OCI-LY1 (cell line): ENCODE data around the gene TTC9C.

Source experiments
- H2AFZ ChIP-seq: fragments of 200-600 bp; sonication (generic), shearing (Covaris generic); 2 replicates; pipeline ENCODE4 v1.6.0; 2014; ENCODE audit warnings: antibody characterized with exemption, mild to moderate bottlenecking, low read length
- H3F3A ChIP-seq: fragments of 200-600 bp; sonication (generic), shearing (Covaris generic); 2 replicates; pipeline ENCODE4 v1.6.0; 2014; ENCODE audit warnings: mild to moderate bottlenecking, antibody characterized with exemption, low read length, moderate library complexity; ENCODE audit not compliant: insufficient read depth
- H3K27ac ChIP-seq: fragments of 200-600 bp; sonication (generic); 2 replicates; pipeline ENCODE4 v1.5.1; 2014; ENCODE audit warnings: low read length, mixed run types, mild to moderate bottlenecking, low read depth; ENCODE audit not compliant: poor library complexity, severe bottlenecking
- H3K27me3 ChIP-seq: fragments of 200-600 bp; sonication (generic); 2 replicates; pipeline ENCODE4 v1.6.0; 2014; ENCODE audit warnings: antibody characterized with exemption, mild to moderate bottlenecking, low read length, moderate library complexity; ENCODE audit not compliant: insufficient read depth
- H3K36me3 ChIP-seq: fragments of 200-600 bp; sonication (generic); 2 replicates; pipeline ENCODE4 v1.6.1; 2014; ENCODE audit warnings: mild to moderate bottlenecking, antibody characterized with exemption, low read length, moderate library complexity, mixed read lengths; ENCODE audit not compliant: insufficient read depth
- H3K4me1 ChIP-seq: fragments of 200-600 bp; sonication (generic); 2 replicates; pipeline ENCODE4 v1.5.1; 2014; ENCODE audit warnings: mild to moderate bottlenecking, low read length, moderate library complexity; ENCODE audit not compliant: insufficient read depth, severe bottlenecking
- H3K4me2 ChIP-seq: fragments of 200-600 bp; sonication (generic), shearing (Covaris generic); 2 replicates; pipeline ENCODE4 v1.6.1; 2014; ENCODE audit warnings: low read length
- H3K4me3 ChIP-seq: fragments of 200-600 bp; sonication (generic); 2 replicates; pipeline ENCODE4 v1.5.1; 2014; ENCODE audit warnings: low read length, low read depth, mild to moderate bottlenecking, mixed read lengths; ENCODE audit not compliant: poor library complexity, severe bottlenecking
- H3K79me2 ChIP-seq: fragments of 200-600 bp; shearing (Covaris generic); 2 replicates; pipeline ENCODE4 v1.6.1; 2016; ENCODE audit warnings: mixed run types, low read length, mixed read lengths; ENCODE audit not compliant: insufficient read depth
- H3K9ac ChIP-seq: fragments of 200-600 bp; sonication (generic), shearing (Covaris generic); 2 replicates; pipeline ENCODE4 v1.6.1; 2014; ENCODE audit warnings: mild to moderate bottlenecking, low read length, mixed read lengths
- H3K9me2 ChIP-seq: fragments of 200-600 bp; sonication (generic), shearing (Covaris generic); 2 replicates; pipeline ENCODE4 v1.6.1; 2014; ENCODE audit warnings: low read depth, mild to moderate bottlenecking, low read length, mixed read lengths
- H3K9me3 ChIP-seq: fragments of 200-600 bp; shearing (Covaris generic); 2 replicates; pipeline ENCODE4 v1.6.1; 2014; ENCODE audit warnings: low read length, mixed read lengths
- H4K20me1 ChIP-seq: fragments of 200-600 bp; sonication (generic), shearing (Covaris generic); 2 replicates; pipeline ENCODE4 v1.6.0; 2016; ENCODE audit warnings: mild to moderate bottlenecking, low read length; ENCODE audit not compliant: insufficient read depth
- EZH2 ChIP-seq: fragments of 200-600 bp; sonication (generic), shearing (Covaris generic); IDR thresholded peaks from 2 replicates; pipeline ENCODE4 v1.8.0; 2017; ENCODE audit warnings: borderline replicate concordance, mixed run types, mild to moderate bottlenecking, antibody characterized with exemption, low read length, moderate library complexity, mixed read lengths
- TF ChIP-seq, protein P1 (sequence below): fragments of 200-600 bp; sonication (generic), shearing (Covaris generic); IDR thresholded peaks from 2 replicates; pipeline ENCODE4 v1.5.1; 2017; ENCODE audit warnings: mild to moderate bottlenecking, antibody characterized with exemption, low read length, moderate library complexity, mixed read lengths

TTC9C gene

DNA sequence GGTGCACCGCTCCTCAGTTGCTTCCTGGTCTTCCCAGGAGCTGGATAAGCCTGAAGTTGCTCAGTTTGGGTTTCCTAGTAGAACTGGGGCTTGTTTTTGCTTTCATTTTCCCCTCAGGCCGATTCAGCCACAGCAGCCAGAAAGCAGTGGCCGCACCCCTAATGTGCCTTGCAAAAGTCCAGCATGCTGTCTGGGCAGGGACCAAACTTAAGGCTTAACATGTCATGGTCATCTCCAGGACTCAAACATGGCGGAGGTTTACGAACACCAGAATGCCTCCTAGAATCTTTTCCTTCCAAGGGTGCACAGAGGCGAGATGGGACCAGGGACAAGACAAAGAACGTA, 18.3 kb upstream of the TTC9C start:
- no peaks in the 10 kb centered on the region for H3K27me3 ChIP-seq
- no peaks in the 10 kb centered on the region for H3K9me3 ChIP-seq
- peaks cover 58% of the 10 kb centered on the region for H3K36me3 ChIP-seq
- no peaks in the 10 kb centered on the region for H3K9me2 ChIP-seq
- peak overlapping the region; percentile 63 for H3K4me3 ChIP-seq
- H4K20me1 ChIP-seq, result no peaks in the 10 kb centered on the region
- peaks cover 19% of the 10 kb centered on the region; the same call in 1 of the 2 replicates for H3F3A ChIP-seq
- no peak overlapping the region for H2AFZ ChIP-seq
- peak overlapping the region; percentile 90 for H3K4me2 ChIP-seq
- peak overlapping the region; percentile 79 for H3K9ac ChIP-seq
- no peaks in the 10 kb centered on the region for H3K79me2 ChIP-seq
- peak overlapping the region; percentile 92 for H3K27ac ChIP-seq
- peaks cover 53% of the 10 kb centered on the region for H3K4me1 ChIP-seq
- TF ChIP-seq EZH2, result no peak
- TF ChIP-seq, protein P1, sequence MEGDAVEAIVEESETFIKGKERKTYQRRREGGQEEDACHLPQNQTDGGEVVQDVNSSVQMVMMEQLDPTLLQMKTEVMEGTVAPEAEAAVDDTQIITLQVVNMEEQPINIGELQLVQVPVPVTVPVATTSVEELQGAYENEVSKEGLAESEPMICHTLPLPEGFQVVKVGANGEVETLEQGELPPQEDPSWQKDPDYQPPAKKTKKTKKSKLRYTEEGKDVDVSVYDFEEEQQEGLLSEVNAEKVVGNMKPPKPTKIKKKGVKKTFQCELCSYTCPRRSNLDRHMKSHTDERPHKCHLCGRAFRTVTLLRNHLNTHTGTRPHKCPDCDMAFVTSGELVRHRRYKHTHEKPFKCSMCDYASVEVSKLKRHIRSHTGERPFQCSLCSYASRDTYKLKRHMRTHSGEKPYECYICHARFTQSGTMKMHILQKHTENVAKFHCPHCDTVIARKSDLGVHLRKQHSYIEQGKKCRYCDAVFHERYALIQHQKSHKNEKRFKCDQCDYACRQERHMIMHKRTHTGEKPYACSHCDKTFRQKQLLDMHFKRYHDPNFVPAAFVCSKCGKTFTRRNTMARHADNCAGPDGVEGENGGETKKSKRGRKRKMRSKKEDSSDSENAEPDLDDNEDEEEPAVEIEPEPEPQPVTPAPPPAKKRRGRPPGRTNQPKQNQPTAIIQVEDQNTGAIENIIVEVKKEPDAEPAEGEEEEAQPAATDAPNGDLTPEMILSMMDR, result no peak

DNA sequence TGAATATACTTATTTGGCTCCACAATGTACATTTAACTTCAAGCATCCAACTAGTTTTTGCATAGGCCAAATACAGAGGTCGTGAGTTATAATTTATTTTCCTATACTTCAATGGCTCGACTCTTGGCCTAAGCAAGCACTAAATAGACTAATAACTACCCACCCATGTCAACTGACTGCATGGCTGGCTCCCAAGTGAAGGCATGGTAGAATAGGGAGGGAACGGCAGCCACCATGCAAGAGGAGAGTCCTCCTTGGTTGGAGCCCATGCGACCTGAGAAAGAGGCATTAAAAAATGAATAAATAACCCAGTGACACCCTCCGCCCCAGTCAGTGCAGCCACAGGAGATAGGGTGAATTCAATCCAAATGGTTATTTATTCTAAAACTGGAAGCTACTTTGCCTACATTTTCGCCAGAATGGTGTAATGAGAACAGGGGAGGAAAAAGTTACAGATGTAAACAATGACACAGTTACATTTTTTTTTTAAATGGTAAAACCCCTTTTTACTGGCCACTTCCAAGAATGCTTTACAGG, 15.9 kb upstream of the TTC9C start:
- H3K27ac ChIP-seq, result peak overlapping the region; percentile 45

DNA sequence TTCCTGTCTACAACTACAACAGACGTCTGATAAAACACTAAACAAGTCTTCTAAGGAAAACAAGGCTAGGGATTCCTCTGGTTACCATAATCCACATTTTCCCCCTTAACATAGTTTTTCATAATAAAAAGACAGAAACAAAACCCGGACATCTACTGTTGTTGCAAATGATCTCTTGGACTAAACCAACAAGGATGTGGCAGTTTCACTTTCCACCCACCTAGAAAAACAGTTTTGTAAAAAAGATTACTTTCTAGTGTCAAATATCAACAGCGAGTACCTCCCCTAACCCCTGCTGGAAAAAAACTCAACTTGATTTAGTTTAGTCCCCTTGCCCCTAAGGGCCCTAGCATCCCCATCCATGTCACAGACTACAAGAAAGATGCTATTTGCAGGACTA, 15.4 kb upstream of the TTC9C start:
- no peak overlapping the region for H2AFZ ChIP-seq
- no peak overlapping the region for H3K4me3 ChIP-seq
- no peaks in the 10 kb centered on the region for H3K79me2 ChIP-seq
- H3K9ac ChIP-seq, result no peak overlapping the region
- H3K27me3 ChIP-seq, result no peaks in the 10 kb centered on the region
- H3F3A ChIP-seq, result peaks cover 12% of the 10 kb centered on the region; the same call in 1 of the 2 replicates
- H3K27ac ChIP-seq, result peak overlapping the region; percentile 45
- TF ChIP-seq, protein P1, result no peak
- TF ChIP-seq EZH2, result no peak
- no peaks in the 10 kb centered on the region for H3K9me2 ChIP-seq
- peaks cover 78% of the 10 kb centered on the region for H3K36me3 ChIP-seq
- peaks cover 30% of the 10 kb centered on the region for H3K4me1 ChIP-seq
- H3K9me3 ChIP-seq, result no peaks in the 10 kb centered on the region
- no peaks in the 10 kb centered on the region for H4K20me1 ChIP-seq
- H3K4me2 ChIP-seq, result no peak overlapping the region

More for the DNA sequence above, 15.9 kb upstream of the TTC9C start:
- H3K4me3 ChIP-seq, result no peak overlapping the region
- H4K20me1 ChIP-seq, result no peaks in the 10 kb centered on the region
- no peak for TF ChIP-seq EZH2
- TF ChIP-seq, protein P1, result no peak
- H3K79me2 ChIP-seq, result no peaks in the 10 kb centered on the region
- H3K9ac ChIP-seq, result no peak overlapping the region
- no peaks in the 10 kb centered on the region for H3K9me3 ChIP-seq
- H3K36me3 ChIP-seq, result peaks cover 74% of the 10 kb centered on the region
- H3F3A ChIP-seq, result peaks cover 18% of the 10 kb centered on the region; the same call in 1 of the 2 replicates
- no peaks in the 10 kb centered on the region for H3K27me3 ChIP-seq
- H2AFZ ChIP-seq, result no peak overlapping the region
- H3K4me1 ChIP-seq, result peaks cover 35% of the 10 kb centered on the region
- no peaks in the 10 kb centered on the region for H3K9me2 ChIP-seq
- H3K4me2 ChIP-seq, result no peak overlapping the region
